Activated T-helper 9 cell treated with anti-CD3 and anti-CD28 coated beads, Interleukin-2, amount 50 U/mL, for 16 hours (primary cell): ENCODE results near the gene TBC1D3K.
"Not testable (repeated sequence)": the region's sequence is repeated elsewhere in the genome, so short reads cannot be mapped to it uniquely, and the experiment has no call there.

Experiments
- DNase-seq: peaks from one replicate; pipeline ENCODE4 v3.0.0-alpha.2; 2020; ENCODE audit warnings: low read depth

The TBC1D3K gene

GRCh38 chr17:37924115-37924514, at the start of gene TBC1D3K:
TBC1D3K (plus strand) TSS chr17:37924415; CDS start chr17:37926000, 1,585 bp downstream.
- not testable (repeated sequence) for DNase-seq

- DNase-seq, result no peak
Measured at GRCh38 chr17:37884516-37884915, 39.7 kb upstream of the TBC1D3K start.

GRCh38 chr17:37885136-37885535, 39.1 kb upstream of the TBC1D3K start:
- no peak for DNase-seq

- no peak for DNase-seq
Measured at GRCh38 chr17:37888881-37889280, 35.3 kb upstream of the TBC1D3K start.

GRCh38 chr17:37896961-37897360, 27.3 kb upstream of the TBC1D3K start:
- DNase-seq, result not testable (repeated sequence)
